HepG2 (cell line): Measurements from ENCODE around the gene VAMP5. TPM values are rescaled to one million over a fixed set of nuclear protein-coding genes. Genes with fewer than 3 reads are reported as not detected.

Experiments used
- BCL6 ChIP-seq: IDR thresholded peaks from 2 replicates; pipeline ENCODE4 v1.6.1; 2016; ENCODE audit warnings: missing genetic modification reagents, missing compliant biosample characterization
- CC2D1A ChIP-seq: sonication (generic); formaldehyde crosslinking; IDR thresholded peaks from 2 replicates; pipeline ENCODE4 v1.8.1; 2023; ENCODE audit warnings: mild to moderate bottlenecking, missing genetic modification reagents
- FOXC1 ChIP-seq: sonication (generic); formaldehyde crosslinking; IDR thresholded peaks from 2 replicates; pipeline ENCODE4 v1.8.0; 2022; ENCODE audit warnings: mild to moderate bottlenecking, missing genetic modification reagents, borderline replicate concordance
- GMEB1 ChIP-seq: sonication (generic); formaldehyde crosslinking; IDR thresholded peaks from 2 replicates; pipeline ENCODE4 v1.5.1; 2020; ENCODE audit warnings: missing genetic modification reagents, mild to moderate bottlenecking, borderline replicate concordance
- HDAC6 ChIP-seq: fragments of 200-600 bp; sonication (generic); IDR thresholded peaks from 2 replicates; pipeline ENCODE4 v1.7.0; 2017; ENCODE audit warnings: mild to moderate bottlenecking, antibody characterized with exemption, low read length, low read depth
- HHEX ChIP-seq: IDR thresholded peaks from 2 replicates; pipeline ENCODE4 v1.6.1; 2016; ENCODE audit warnings: control low read depth
- HINFP ChIP-seq: sonication (generic); formaldehyde crosslinking; IDR thresholded peaks from 2 replicates; pipeline ENCODE4 v1.4.0; 2020; ENCODE audit warnings: low read depth, mild to moderate bottlenecking, missing genetic modification reagents
- ISL2 ChIP-seq: sonication (generic); formaldehyde crosslinking; IDR thresholded peaks from 2 replicates; pipeline ENCODE4 v1.5.0; 2020; ENCODE audit warnings: missing genetic modification reagents
- MAFG ChIP-seq: sonication (generic); formaldehyde crosslinking; IDR thresholded peaks from 2 replicates; pipeline ENCODE4 v1.5.1; 2020; ENCODE audit warnings: mild to moderate bottlenecking, missing genetic modification reagents
- MLLT10 ChIP-seq: sonication (generic); formaldehyde crosslinking; IDR thresholded peaks from 2 replicates; pipeline ENCODE4 v1.4.0; 2020; ENCODE audit warnings: missing genetic modification reagents
- MTA1 ChIP-seq: sonication (generic); formaldehyde crosslinking; IDR thresholded peaks from 2 replicates; pipeline ENCODE4 v1.4.0; 2020; ENCODE audit warnings: missing genetic modification reagents, mild to moderate bottlenecking, borderline replicate concordance
- POLR2AphosphoS2 ChIP-seq: IDR thresholded peaks from 2 replicates; pipeline ENCODE4 v1.6.1; 2011; ENCODE audit warnings: low read depth, low read length, improper control_type of control experiment
- PRPF4 ChIP-seq: fragments of 200-400 bp; formaldehyde crosslinking; IDR thresholded peaks from 2 replicates; pipeline ENCODE4 v1.6.1; 2016; ENCODE audit warnings: low read length, low read depth; ENCODE audit not compliant: poor library complexity, severe bottlenecking
- PTBP1 ChIP-seq: fragments of 200-400 bp; formaldehyde crosslinking; IDR thresholded peaks from 2 replicates; pipeline ENCODE4 v1.6.1; 2018; ENCODE audit warnings: low read length, low read depth; ENCODE audit not compliant: poor library complexity, severe bottlenecking
- REL ChIP-seq: sonication (generic); formaldehyde crosslinking; conservative IDR thresholded peaks from 2 replicates; pipeline ENCODE4 v1.8.0; 2022; ENCODE audit warnings: mild to moderate bottlenecking, missing genetic modification reagents, moderate library complexity
- SETDB1 ChIP-seq: sonication (generic); formaldehyde crosslinking; IDR thresholded peaks from 2 replicates; pipeline ENCODE4 v1.5.1; 2020; ENCODE audit warnings: missing genetic modification reagents, mild to moderate bottlenecking, borderline replicate concordance
- THAP11 ChIP-seq: IDR thresholded peaks from 2 replicates; pipeline ENCODE4 v1.6.1; 2016; ENCODE audit warnings: missing biosample characterization, missing genetic modification reagents
- ZNF180 ChIP-seq: sonication (generic); formaldehyde crosslinking; IDR thresholded peaks from 2 replicates; pipeline ENCODE4 v1.4.0; 2020; ENCODE audit warnings: low read depth, missing genetic modification reagents, borderline replicate concordance
- ZNF414 ChIP-seq: sonication (generic); formaldehyde crosslinking; IDR thresholded peaks from 2 replicates; pipeline ENCODE4 v1.5.0; 2020; ENCODE audit warnings: missing genetic modification reagents
- ZNF446 ChIP-seq: sonication (generic); formaldehyde crosslinking; IDR thresholded peaks from 2 replicates; pipeline ENCODE4 v1.5.0; 2020; ENCODE audit warnings: mild to moderate bottlenecking, missing genetic modification reagents
- ZNF460 ChIP-seq: sonication (generic); formaldehyde crosslinking; IDR thresholded peaks from 2 replicates; pipeline ENCODE4 v1.5.1; 2020; ENCODE audit warnings: missing genetic modification reagents, mild to moderate bottlenecking, borderline replicate concordance
- ZNF543 ChIP-seq: sonication (generic); formaldehyde crosslinking; IDR thresholded peaks from 2 replicates; pipeline ENCODE4 v1.4.0; 2020; ENCODE audit warnings: mild to moderate bottlenecking, missing genetic modification reagents
- ZNF597 ChIP-seq: sonication (generic); formaldehyde crosslinking; IDR thresholded peaks from 2 replicates; pipeline ENCODE4 v1.5.0; 2020; ENCODE audit warnings: missing genetic modification reagents
- ZNF674 ChIP-seq: sonication (generic); formaldehyde crosslinking; IDR thresholded peaks from 2 replicates; pipeline ENCODE4 v1.5.0; 2020; ENCODE audit warnings: low read depth, mild to moderate bottlenecking, missing genetic modification reagents
- ZNF839 ChIP-seq: sonication (generic); formaldehyde crosslinking; IDR thresholded peaks from 2 replicates; pipeline ENCODE4 v1.4.0; 2020; ENCODE audit warnings: missing genetic modification reagents, mild to moderate bottlenecking, borderline replicate concordance
- polyA plus RNA-seq, 8 experiments: library from polyadenylated mRNA; depleted of rRNA in 3 of 8; stranded (reverse) in 7 of 8; unstranded in 1 of 8; fragments of >200 nt; fragmentation: Illumina TruSeq in 4 of 8; extraction: Trizol in 4 of 8; gene quantifications; 2 replicates each; pipeline versions ENCODE4 v1.2.1 to v1.2.3, GENCODE V29; 2011 to 2016; ENCODE audit warnings: low read depth in 4 of 8, missing spikeins in 1 of 8, mixed read lengths in 1 of 8; ENCODE audit not compliant: insufficient read depth in 1 of 8
- total RNA-seq, 5 experiments: library from RNA; depleted of rRNA; stranded (reverse); fragments of >200 nt; fragmentation: Illumina TruSeq; extraction: Trizol; gene quantifications; 2 replicates each; pipeline ENCODE4 v1.2.3, GENCODE V29; 2016; ENCODE audit warnings: low read depth in 1 of 5

The VAMP5 gene
- total and polyA plus RNA-seq, 2 of the 13 experiments (the other 11 are each of a cell fraction or from before 2014, with no cell fraction given) = 7.2 to 56.7 TPM

GRCh38 chr2:85537600-85538506 is 46.4 kb upstream of the VAMP5 start (continued):
- no peak for TF ChIP-seq HINFP (CRISPR knock-in tag)
- no peak for TF ChIP-seq MLLT10
- TF ChIP-seq GMEB1 (CRISPR knock-in tag) = no peak
- no peak for TF ChIP-seq ZNF180 (CRISPR knock-in tag)
- TF ChIP-seq FOXC1 (CRISPR knock-in tag) = peak; percentile 30; the same call in 1 of the 2 replicates
- TF ChIP-seq HHEX (CRISPR knock-in tag) = no peak
- TF ChIP-seq THAP11 (CRISPR knock-in tag) = 0 out of 2 replicates have a peak, but pooled peaks have one; percentile 56
- TF ChIP-seq ZNF414 (CRISPR knock-in tag) = 0 out of 2 replicates have a peak, but pooled peaks have one; percentile 30
- TF ChIP-seq ZNF674 (CRISPR knock-in tag) = no peak
- TF ChIP-seq ZNF460 (CRISPR knock-in tag) = no peak
- TF ChIP-seq ZNF446 (CRISPR knock-in tag) = 0 out of 2 replicates have a peak, but pooled peaks have one; percentile 75
- peak; percentile 20; the same call in 1 of the 2 replicates for TF ChIP-seq MTA1 (CRISPR knock-in tag)
- no peak for TF ChIP-seq MAFG (CRISPR knock-in tag)
- no peak for TF ChIP-seq PTBP1
- no peak for TF ChIP-seq ZNF839 (CRISPR knock-in tag)
- TF ChIP-seq ISL2 (CRISPR knock-in tag) = no peak
- TF ChIP-seq BCL6 = no peak
- no peak for TF ChIP-seq HDAC6
- no peak for TF ChIP-seq CC2D1A (CRISPR knock-in tag)
- TF ChIP-seq PRPF4 = no peak
- no peak for TF ChIP-seq SETDB1 (CRISPR knock-in tag)
- TF ChIP-seq REL (CRISPR knock-in tag) = no peak
- TF ChIP-seq ZNF543 (CRISPR knock-in tag) = peak; percentile 79
- no peak for TF ChIP-seq ZNF597
- no peak for TF ChIP-seq POLR2AphosphoS2
